K562 (cell line): Measurements from ENCODE around the gene KCNF1. TPM values are rescaled to one million over a fixed set of nuclear protein-coding genes. Genes with fewer than 3 reads are reported as not detected.

ENCODE experiments used
- BRCA1 ChIP-seq, 2 experiments: fragments of 450-650 bp in 1 of 2; sonication (generic) in 1 of 2; formaldehyde crosslinking in 1 of 2; IDR thresholded peaks; 2 replicates each; pipeline versions ENCODE4 v1.5.0 to v1.6.1; 2017 to 2020; ENCODE audit warnings: mild to moderate bottlenecking in 1 of 2, missing genetic modification reagents in 1 of 2
- ETV5 ChIP-seq: sonication (generic); formaldehyde crosslinking; IDR thresholded peaks from 2 replicates; pipeline ENCODE4 v1.4.0; 2020; ENCODE audit warnings: low read depth, mild to moderate bottlenecking, missing genetic modification reagents
- GTF2E2 ChIP-seq: fragments of 200-800 bp; sonication (Bioruptor generic); IDR thresholded peaks from 2 replicates; pipeline ENCODE4 v1.6.1; 2016; ENCODE audit warnings: missing genetic modification characterization, missing compliant biosample characterization
- HMBOX1 ChIP-seq: sonication (generic); IDR thresholded peaks from 2 replicates; pipeline ENCODE4 v1.6.1; 2016
- HOMEZ ChIP-seq: fragments of 250-450 bp; sonication (Bioruptor Pico); IDR thresholded peaks from 2 replicates; pipeline ENCODE4 v1.4.0; 2020; ENCODE audit warnings: mild to moderate bottlenecking, moderate library complexity
- RBFOX2 ChIP-seq: fragments of 200-400 bp; formaldehyde crosslinking; IDR thresholded peaks from 2 replicates; pipeline ENCODE4 v1.6.1; 2017; ENCODE audit warnings: low read depth, mild to moderate bottlenecking, low read length, moderate library complexity
- THAP7 ChIP-seq: fragments of 250-450 bp; sonication (Bioruptor Pico); IDR thresholded peaks from 2 replicates; pipeline ENCODE4 v1.5.0; 2021
- ZBTB9 ChIP-seq: fragments of 450-650 bp; formaldehyde crosslinking; IDR thresholded peaks from 2 replicates; pipeline ENCODE4 v1.4.0; 2020; ENCODE audit warnings: mild to moderate bottlenecking, moderate library complexity
- polyA plus RNA-seq, 8 experiments: library from polyadenylated mRNA; depleted of rRNA in 4 of 8; stranded (reverse) in 5 of 8; unstranded in 3 of 8; fragments of >200 nt; fragmentation: Nextera tagmentation in 2 of 8; fragmentation: Illumina TruSeq in 1 of 8; extraction: Ambion mirVana in 2 of 8; extraction: Trizol in 1 of 8; gene quantifications; 2 replicates each; pipeline versions ENCODE4 v1.2.1 to v1.2.3, GENCODE V29; 2011 to 2014; ENCODE audit warnings: inconsistent platforms in 1 of 8, missing spikeins in 1 of 8
- total RNA-seq, 7 experiments: library from RNA; depleted of rRNA in 6 of 7; stranded (reverse); fragments of >200 nt in 6 of 7; fragmentation: Illumina TruSeq in 2 of 7; extraction: Trizol in 2 of 7; gene quantifications; 2 replicates each; pipeline versions ENCODE4 v1.2.1 to v1.2.3, GENCODE V29; 2011 to 2021; ENCODE audit warnings: low replicate concordance in 1 of 7

Gene KCNF1
- total and polyA plus RNA-seq, 9 of the 15 experiments (the other 6 are each of a cell fraction or from before 2014, with no cell fraction given): not detected

GRCh38 chr2:10944799-10945198 is 33.1 kb downstream of the KCNF1 start (continued):
- TF ChIP-seq ZBTB9 (no peak), HMBOX1 (no peak), GTF2E2 (no peak), BRCA1 (IDR thresholded peaks at IDR 0.05) (no peak), BRCA1 (CRISPR knock-in tag; IDR thresholded peaks at IDR 0.05) (no peak), ETV5 (CRISPR knock-in tag) (no peak), RBFOX2 (no peak), THAP7 (CRISPR knock-in tag) (no peak), HOMEZ (CRISPR knock-in tag) (no peak)
